Neural progenitor cell (in vitro differentiated cells): ENCODE data around the gene SLC12A7. TPM values are rescaled to one million over a fixed set of nuclear protein-coding genes. Genes with fewer than 3 reads are reported as not detected.

Source experiments
- DNase-seq: peaks from one replicate; pipeline ENCODE4 v3.0.0-alpha.2; 2016; ENCODE audit warnings: low spot score
- H2AFZ ChIP-seq: fragments of 200-600 bp; sonication (generic); replicated peaks from 2 replicates; pipeline ENCODE4 v1.6.1; 2016; ENCODE audit warnings: antibody characterized with exemption
- H3F3A ChIP-seq: fragments of 200-600 bp; sonication (generic); 2 replicates; pipeline ENCODE4 v1.6.1; 2016; ENCODE audit warnings: antibody characterized with exemption, low read depth
- H3K27ac ChIP-seq: fragments of 200-600 bp; sonication (generic); 2 replicates; pipeline ENCODE4 v1.5.1; 2016; ENCODE audit warnings: mild to moderate bottlenecking
- H3K27me3 ChIP-seq: fragments of 200-600 bp; sonication (generic); 2 replicates; pipeline ENCODE4 v1.6.1; 2016; ENCODE audit warnings: mild to moderate bottlenecking, moderate library complexity
- H3K36me3 ChIP-seq: fragments of 200-600 bp; sonication (generic); 2 replicates; pipeline ENCODE4 v1.5.1; 2016
- H3K4me1 ChIP-seq: fragments of 200-600 bp; sonication (generic); 2 replicates; pipeline ENCODE4 v1.6.1; 2016; ENCODE audit warnings: mixed run types
- H3K4me2 ChIP-seq: fragments of 200-600 bp; sonication (generic); 2 replicates; pipeline ENCODE4 v1.6.1; 2016
- H3K4me3 ChIP-seq: fragments of 200-600 bp; sonication (generic); 2 replicates; pipeline ENCODE4 v1.5.1; 2016
- H3K79me2 ChIP-seq: fragments of 200-600 bp; sonication (generic); 2 replicates; pipeline ENCODE4 v1.6.1; 2016; ENCODE audit warnings: low read depth
- H3K9ac ChIP-seq: fragments of 200-600 bp; sonication (generic); 2 replicates; pipeline ENCODE4 v1.6.1; 2016
- H3K9me3 ChIP-seq: fragments of 200-600 bp; sonication (generic); 2 replicates; pipeline ENCODE4 v1.5.1; 2016; ENCODE audit warnings: low read depth
- H4K20me1 ChIP-seq: fragments of 200-600 bp; sonication (generic); 2 replicates; pipeline ENCODE4 v1.6.1; 2016; ENCODE audit warnings: low read depth
- H3K27ac Mint-ChIP-seq: 3 replicates; pipeline ENCODE4 v1.8.0; 2021; ENCODE audit warnings: mixed read lengths
- H3K27me3 Mint-ChIP-seq: 2 replicates; pipeline ENCODE4 v1.8.0; 2022; ENCODE audit warnings: low read depth, mild to moderate bottlenecking, inconsistent platforms, moderate library complexity, mixed read lengths; ENCODE audit not compliant: insufficient read depth
- H3K36me3 Mint-ChIP-seq: 3 replicates; pipeline ENCODE4 v1.8.0; 2021; ENCODE audit warnings: mixed read lengths
- H3K4me1 Mint-ChIP-seq: 3 replicates; pipeline ENCODE4 v1.8.0; 2021; ENCODE audit warnings: mixed read lengths
- H3K4me3 Mint-ChIP-seq: 3 replicates; pipeline ENCODE4 v1.8.0; 2021; ENCODE audit warnings: mild to moderate bottlenecking, moderate library complexity, mixed read lengths
- H3K9me3 Mint-ChIP-seq: 3 replicates; pipeline ENCODE4 v1.8.0; 2020; ENCODE audit warnings: mixed read lengths
- CTCF ChIP-seq: fragments of 200-600 bp; sonication (generic); IDR thresholded peaks from 2 replicates; pipeline ENCODE4 v1.5.1; 2017; ENCODE audit warnings: antibody characterized with exemption, mild to moderate bottlenecking
- EZH2 ChIP-seq: fragments of 200-600 bp; sonication (generic); IDR thresholded peaks from 2 replicates; pipeline ENCODE4 v1.6.1; 2017; ENCODE audit warnings: antibody characterized with exemption, mild to moderate bottlenecking, moderate library complexity
- EZH2phosphoT487 ChIP-seq: fragments of 200-600 bp; sonication (generic); IDR thresholded peaks from 2 replicates; pipeline ENCODE4 v1.6.1; 2017; ENCODE audit warnings: antibody characterized with exemption
- total RNA-seq: library from RNA; depleted of rRNA; stranded (reverse); fragments of >200 nt; gene quantifications from 2 replicates; pipeline ENCODE4 v1.2.3, GENCODE V29; 2015; ENCODE audit warnings: low replicate concordance

Gene SLC12A7
- total RNA-seq, 1 donor from 2014 or later: 7.5 TPM

- H3K27ac Mint-ChIP-seq: no peak overlapping the region
- peaks cover 12% of the 10 kb centered on the region for H3K9me3 Mint-ChIP-seq
- Histone ChIP-seq H3K27me3 (no peaks in the 10 kb centered on the region), H3K9ac (no peak overlapping the region), H3K9me3 (no peaks in the 10 kb centered on the region), H3F3A (no peaks in the 10 kb centered on the region), H3K4me2 (no peak overlapping the region), H3K79me2 (no peaks in the 10 kb centered on the region), H3K4me3 (no peak overlapping the region), H3K36me3 (no peaks in the 10 kb centered on the region), H3K27ac (no peak overlapping the region), H2AFZ (no peak overlapping the region), H4K20me1 (no peaks in the 10 kb centered on the region), H3K4me1 (no peaks in the 10 kb centered on the region)
- no peaks in the 10 kb centered on the region for H3K4me1 Mint-ChIP-seq
- DNase-seq: no peak
- peaks cover 23% of the 10 kb centered on the region for H3K27me3 Mint-ChIP-seq
- no peak overlapping the region for H3K4me3 Mint-ChIP-seq
- no peaks in the 10 kb centered on the region for H3K36me3 Mint-ChIP-seq
- TF ChIP-seq CTCF (no peak), EZH2 (no peak)
These were observed 68.5 kb downstream of the SLC12A7 start for GRCh38 chr5:1043327-1043726.

- no peak overlapping the region for H3K4me2 ChIP-seq
- no peaks in the 10 kb centered on the region for H4K20me1 ChIP-seq
- H3F3A ChIP-seq: no peaks in the 10 kb centered on the region
- no peaks in the 10 kb centered on the region for H3K9me3 ChIP-seq
- Mint-ChIP-seq H3K36me3 (no peaks in the 10 kb centered on the region), H3K4me1 (no peaks in the 10 kb centered on the region), H3K9me3 (peaks cover 12% of the 10 kb centered on the region), H3K4me3 (no peak overlapping the region), H3K27me3 (peaks cover 20% of the 10 kb centered on the region), H3K27ac (no peak overlapping the region)
- H2AFZ ChIP-seq: no peak overlapping the region
- H3K4me3 ChIP-seq: no peak overlapping the region
- no peak overlapping the region for H3K27ac ChIP-seq
- no peaks in the 10 kb centered on the region for H3K27me3 ChIP-seq
- H3K4me1 ChIP-seq: no peaks in the 10 kb centered on the region
- no peaks in the 10 kb centered on the region for H3K79me2 ChIP-seq
- no peak for DNase-seq
- TF ChIP-seq CTCF (no peak), EZH2 (no peak), EZH2phosphoT487 (no peak)
- no peak overlapping the region for H3K9ac ChIP-seq
- H3K36me3 ChIP-seq: no peaks in the 10 kb centered on the region
These were observed 69.2 kb downstream of the SLC12A7 start for GRCh38 chr5:1042626-1043025.

- peaks cover 18% of the 10 kb centered on the region for H3K27me3 Mint-ChIP-seq
- Histone ChIP-seq H3K9me3 (no peaks in the 10 kb centered on the region), H3K36me3 (no peaks in the 10 kb centered on the region), H2AFZ (no peak overlapping the region), H3K27me3 (no peaks in the 10 kb centered on the region), H3K4me1 (no peaks in the 10 kb centered on the region), H3K9ac (no peak overlapping the region), H4K20me1 (no peaks in the 10 kb centered on the region), H3K79me2 (no peaks in the 10 kb centered on the region), H3K27ac (no peak overlapping the region), H3F3A (no peaks in the 10 kb centered on the region), H3K4me3 (no peak overlapping the region), H3K4me2 (no peak overlapping the region)
- H3K9me3 Mint-ChIP-seq: peaks cover 12% of the 10 kb centered on the region
- no peaks in the 10 kb centered on the region for H3K36me3 Mint-ChIP-seq
- no peak overlapping the region for H3K4me3 Mint-ChIP-seq
- H3K4me1 Mint-ChIP-seq: peaks cover 2% of the 10 kb centered on the region
- DNase-seq: no peak
- TF ChIP-seq CTCF (no peak), EZH2phosphoT487 (no peak), EZH2 (no peak)
- H3K27ac Mint-ChIP-seq: no peak overlapping the region
These were observed 70.4 kb downstream of the SLC12A7 start for GRCh38 chr5:1041225-1042143.
